Common myeloid progenitor, CD34-positive (primary cell): ENCODE measurements around the gene GSDME.

ENCODE experiments used
- CTCF ChIA-PET: fragments of 350-600 bp; sonication (Branson Sonifier 250); formaldehyde crosslinking; loops from one replicate; lab custom pipeline; 2021; ENCODE audit warnings: antibody characterized with exemption; lab: Charles Lee
- POLR2A ChIA-PET: fragments of 350-600 bp; sonication (Branson Sonifier 250); formaldehyde crosslinking; loops from one replicate; lab custom pipeline; 2021; ENCODE audit warnings: antibody characterized with exemption; lab: Charles Lee
- DNase-seq, 3 donors: peaks; one replicate each; pipeline versions ENCODE4 v3.0.0 to v3.0.0-alpha.2; 2013
- H3K27ac ChIP-seq, 2 experiments: 1 replicate in 1 of 2; 2 replicates in 1 of 2; pipeline ENCODE4 v1.7.0; 2013; ENCODE audit warnings: inconsistent platforms in 2 of 2, low read length in 2 of 2, mild to moderate bottlenecking in 2 of 2, low read depth in 1 of 2, moderate library complexity in 1 of 2; ENCODE audit not compliant: severe bottlenecking in 2 of 2, insufficient read depth in 1 of 2, poor library complexity in 1 of 2
- H3K27me3 ChIP-seq, 5 experiments: replicated peaks in 2 of 5; 1 replicate in 3 of 5; 2 replicates in 2 of 5; pipeline versions ENCODE4 v1.6.1 to v1.7.0; 2013; ENCODE audit warnings: low read length in 4 of 5, mild to moderate bottlenecking in 2 of 5, moderate library complexity in 2 of 5, inconsistent platforms in 1 of 5; ENCODE audit not compliant: insufficient read depth in 5 of 5, control insufficient read depth in 4 of 5
- H3K36me3 ChIP-seq, 4 experiments: 1 replicate in 2 of 4; 2 replicates in 2 of 4; pipeline versions ENCODE4 v1.6.1 to v1.7.0; 2013; ENCODE audit warnings: low read length in 3 of 4, control low read depth in 1 of 4, mild to moderate bottlenecking in 1 of 4; ENCODE audit not compliant: control insufficient read depth in 4 of 4, insufficient read depth in 4 of 4
- H3K4me1 ChIP-seq, 4 experiments: 1 replicate in 3 of 4; 2 replicates in 1 of 4; pipeline versions ENCODE4 v1.6.1 to v1.7.1; 2013; ENCODE audit warnings: low read length in 3 of 4, mild to moderate bottlenecking in 3 of 4, control low read depth in 1 of 4, inconsistent platforms in 1 of 4, moderate library complexity in 1 of 4; ENCODE audit not compliant: control insufficient read depth in 4 of 4, insufficient read depth in 4 of 4; ENCODE audit errors: control extremely low read depth in 1 of 4
- H3K4me3 ChIP-seq, 7 experiments: 1 replicate in 4 of 7; 2 replicates in 3 of 7; pipeline versions ENCODE4 v1.5.1 to v1.7.0; 2013; ENCODE audit warnings: mild to moderate bottlenecking in 7 of 7, low read length in 6 of 7, moderate library complexity in 6 of 7, inconsistent platforms in 2 of 7, low read depth in 2 of 7, control low read depth in 1 of 7; ENCODE audit not compliant: insufficient read depth in 4 of 7, control insufficient read depth in 1 of 7; ENCODE audit errors: extremely low read depth in 1 of 7
- H3K9me3 ChIP-seq, 5 experiments: 1 replicate in 4 of 5; 2 replicates in 1 of 5; pipeline versions ENCODE4 v1.6.1 to v1.7.1; 2013; ENCODE audit warnings: low read length in 4 of 5, mild to moderate bottlenecking in 2 of 5, inconsistent platforms in 1 of 5, low read depth in 1 of 5, moderate library complexity in 1 of 5; ENCODE audit not compliant: control insufficient read depth in 4 of 5, insufficient read depth in 2 of 5; ENCODE audit errors: control extremely low read depth in 1 of 5
- WGBS: methylation state at CpG from one replicate; pipeline ENCODE4 v1.1.5; 2013; ENCODE audit not compliant: insufficient coverage; 5-methylcytosine and 5-hydroxymethylcytosine counted together

GSDME gene

DNA sequence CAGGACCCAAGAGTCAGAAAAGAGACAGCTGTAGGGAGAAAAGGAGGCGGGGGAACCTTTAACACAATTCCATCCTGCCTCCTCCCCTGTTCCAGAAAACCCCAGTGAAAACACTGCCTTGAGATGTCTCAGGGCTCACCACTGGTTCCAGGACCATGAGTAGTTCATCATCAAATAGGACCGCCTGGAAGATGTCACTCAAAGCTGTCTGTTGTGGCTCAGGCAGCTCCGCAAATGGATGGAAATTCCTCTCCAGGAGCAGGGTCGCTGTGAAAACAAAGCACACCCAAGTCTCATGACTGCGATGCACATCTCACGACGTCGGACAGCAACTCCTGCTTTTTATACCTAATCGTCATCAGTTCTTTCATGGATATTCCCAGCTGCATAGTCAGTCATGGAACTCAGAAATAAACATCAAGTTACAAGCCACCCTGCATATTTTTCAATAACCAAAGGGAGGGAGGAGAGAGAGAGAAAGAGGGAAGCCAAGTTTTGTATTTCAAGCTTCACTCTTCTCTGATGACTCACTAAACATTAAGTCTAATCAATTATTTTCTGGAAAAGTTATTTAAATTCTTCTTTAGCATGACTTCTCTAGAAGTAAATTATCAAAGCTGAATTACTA lies 49.2 kb downstream of the GSDME start:
- H3K4me3 ChIP-seq: no peak overlapping the region
- H3K27ac ChIP-seq: no peak overlapping the region
- no peaks in the 10 kb centered on the region for H3K9me3 ChIP-seq
- peaks cover 0 to 68% (median 9%) of the 10 kb centered on the region in 5 experiments for H3K27me3 ChIP-seq
- no peaks in the 10 kb centered on the region for H3K36me3 ChIP-seq
- H3K4me1 ChIP-seq: peaks cover 6 to 15% (median 11%) of the 10 kb centered on the region in 4 experiments
- DNase-seq: no peak
- ChIA-PET CTCF (interaction anchor here (1.3 kb wide), 1 partner anchor 10 kb away, joined by 5 read pairs; no protein-coding TSS in a partner anchor), POLR2A (no interaction called here)
- WGBS: 88% methylated on average over 7 of the region's 9 CpGs

DNA sequence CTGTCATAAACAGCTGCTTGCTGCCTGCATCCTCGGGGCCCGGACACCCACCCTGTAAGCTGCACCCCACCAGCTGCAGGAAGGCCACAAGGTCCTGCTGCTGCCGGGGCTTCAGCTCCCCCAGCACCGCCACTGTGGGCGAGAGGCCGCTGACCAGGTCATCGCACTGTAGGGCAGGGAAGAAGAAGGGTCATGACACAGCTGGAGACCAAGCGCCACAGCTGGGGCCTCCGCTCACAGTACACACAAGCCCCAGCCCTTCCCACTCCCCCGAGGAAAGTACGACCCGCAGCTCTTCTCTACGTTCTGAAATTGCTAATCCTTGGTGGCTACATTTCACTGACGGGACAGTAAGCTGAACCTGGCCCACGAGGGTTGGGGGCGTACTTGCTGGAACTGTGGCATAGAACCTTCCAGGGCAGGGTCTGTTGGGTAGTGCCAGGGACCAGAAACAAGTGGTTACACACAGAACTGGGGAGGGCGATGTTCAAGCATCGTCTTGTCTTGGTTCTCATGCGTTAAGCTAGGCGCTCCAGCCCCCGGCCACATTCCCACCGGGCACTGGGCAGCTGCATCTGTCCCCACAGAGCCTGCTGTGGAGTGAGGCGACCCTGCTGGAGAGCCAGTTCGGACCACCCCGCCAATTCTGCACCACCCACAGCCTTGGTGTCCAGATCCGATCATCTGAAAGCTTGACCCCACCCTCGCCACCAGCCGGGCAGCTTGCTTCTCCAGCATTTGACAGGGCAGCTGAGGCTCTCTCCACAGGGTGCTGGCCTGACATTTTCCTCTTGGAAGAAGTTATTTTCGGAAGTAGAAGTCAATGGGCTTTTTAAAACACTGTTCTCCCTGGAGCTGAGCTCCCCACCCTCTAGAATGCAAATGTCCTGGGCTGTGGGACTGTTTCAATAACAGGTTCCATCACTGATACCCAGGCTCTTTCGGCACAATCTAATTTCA lies 50.8 kb downstream of the GSDME start:
- peaks cover 0 to 3% (median 0%) of the 10 kb centered on the region in 4 experiments for H3K36me3 ChIP-seq
- H3K4me1 ChIP-seq: peaks cover 6 to 15% (median 11%) of the 10 kb centered on the region in 4 experiments
- CTCF ChIA-PET: interaction anchor here (1.0 to 1.8 kb wide), 3 partner anchors 8 to 11 kb away, joined by 3 to 5 read pairs (median 4); no protein-coding TSS in a partner anchor
- no peak overlapping the region for H3K27ac ChIP-seq
- no peak overlapping the region for H3K4me3 ChIP-seq
- DNase-seq: no peak
- H3K27me3 ChIP-seq: peaks cover 0 to 66% (median 8%) of the 10 kb centered on the region in 5 experiments
- no peaks in the 10 kb centered on the region for H3K9me3 ChIP-seq
- POLR2A ChIA-PET: no interaction called here
- WGBS: 96% methylated on average over 25 of the region's 30 CpGs

DNA sequence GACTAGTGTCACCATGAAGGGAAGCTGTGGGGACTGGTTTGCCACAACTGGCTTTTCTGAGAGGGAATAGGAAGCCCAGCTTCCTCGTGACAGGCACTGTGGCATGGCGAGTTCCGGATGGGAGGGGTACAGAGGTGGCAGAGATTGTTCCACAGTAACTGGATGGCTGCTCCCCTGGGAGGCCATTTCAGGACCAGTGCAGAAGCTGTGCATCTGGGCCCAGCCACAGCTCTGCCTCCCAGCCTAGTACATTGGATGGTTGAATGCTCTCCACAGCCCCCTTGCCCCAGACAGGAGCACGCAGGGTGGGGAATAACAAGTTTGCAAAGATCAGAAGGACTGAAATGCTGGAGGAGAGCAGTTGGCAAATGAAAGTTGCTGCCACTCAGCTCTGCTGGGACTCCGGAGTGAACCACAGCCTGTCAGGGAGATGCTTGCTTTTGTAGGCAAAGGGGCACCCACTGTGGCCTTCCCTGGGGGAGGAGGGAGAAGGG lies 51.8 kb downstream of the GSDME start:
- Histone ChIP-seq H3K4me1 (peaks cover 6 to 15% (median 11%) of the 10 kb centered on the region in 4 experiments), H3K27ac (no peak overlapping the region), H3K4me3 (no peak overlapping the region), H3K27me3 (peaks cover 0 to 64% (median 10%) of the 10 kb centered on the region in 5 experiments), H3K36me3 (peaks cover 0 to 3% (median 0%) of the 10 kb centered on the region in 4 experiments), H3K9me3 (no peaks in the 10 kb centered on the region)
- 100% methylated on average over 1 of the region's 5 CpGs for WGBS
- ChIA-PET CTCF (interaction anchor here (1.0 to 1.8 kb wide), 2 partner anchors 9 to 12 kb away, joined by 3 to 4 read pairs; no protein-coding TSS in a partner anchor), POLR2A (no interaction called here)
- peak; percentile 29 to 62 (median 59) for DNase-seq

DNA sequence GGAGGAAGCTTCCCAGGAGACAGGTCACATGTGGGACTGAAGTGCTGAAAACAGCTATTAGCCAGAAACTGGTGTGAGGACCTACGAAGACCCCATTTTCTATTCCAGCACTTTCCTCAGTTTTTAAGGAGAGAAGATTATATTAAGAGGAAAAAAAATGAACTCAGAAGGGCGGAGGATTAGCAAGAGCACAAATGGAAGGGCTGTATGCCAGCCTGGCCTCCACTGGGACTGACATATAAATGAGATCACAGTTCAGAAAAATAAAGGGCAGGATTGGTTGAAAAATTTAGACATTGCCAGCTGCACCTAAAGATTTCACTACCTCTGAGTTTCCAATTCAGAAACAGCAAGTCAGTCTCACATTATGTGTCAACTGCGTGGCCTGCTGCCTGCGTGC lies 53.0 kb downstream of the GSDME start:
- peaks cover 6 to 15% (median 11%) of the 10 kb centered on the region in 4 experiments for H3K4me1 ChIP-seq
- no peak overlapping the region for H3K27ac ChIP-seq
- peaks cover 0 to 3% (median 0%) of the 10 kb centered on the region in 4 experiments for H3K36me3 ChIP-seq
- 83% methylated on average over 3 of the region's 4 CpGs for WGBS
- DNase-seq: no peak
- ChIA-PET CTCF (interaction anchor here (1.0 kb wide), 1 partner anchor 12 kb away, joined by 3 read pairs; no protein-coding TSS in a partner anchor), POLR2A (no interaction called here)
- H3K27me3 ChIP-seq: peaks cover 0 to 54% (median 6%) of the 10 kb centered on the region in 5 experiments
- H3K9me3 ChIP-seq: no peaks in the 10 kb centered on the region
- no peak overlapping the region for H3K4me3 ChIP-seq

DNA sequence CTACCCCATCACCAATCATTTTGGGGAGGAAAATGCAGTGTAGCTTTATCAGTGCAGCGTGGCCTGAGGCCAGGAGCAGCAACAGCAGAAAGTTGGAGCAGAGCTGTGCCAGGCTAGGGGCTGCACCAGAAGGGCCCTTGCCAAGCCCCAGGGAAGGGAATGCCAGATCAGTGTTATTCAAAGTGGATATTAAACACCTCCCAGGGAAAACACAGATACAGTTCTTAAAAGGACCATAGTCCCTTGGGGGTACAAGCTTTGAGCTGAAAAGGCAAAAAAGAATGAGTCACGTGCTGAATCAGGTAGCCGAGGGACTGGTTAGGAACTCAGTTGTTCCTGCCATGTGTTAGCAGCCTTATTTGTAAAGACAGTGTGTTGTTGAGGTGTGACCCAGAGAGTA lies 54.0 kb downstream of the GSDME start:
- ChIA-PET CTCF (interaction anchor here (1.0 kb wide), 1 partner anchor 13 kb away, joined by 3 read pairs; no protein-coding TSS in a partner anchor), POLR2A (no interaction called here)
- H3K9me3 ChIP-seq: no peaks in the 10 kb centered on the region
- WGBS: 87% methylated on average over 3 of the region's 3 CpGs
- peaks cover 6 to 15% (median 11%) of the 10 kb centered on the region in 4 experiments for H3K4me1 ChIP-seq
- H3K4me3 ChIP-seq: no peak overlapping the region
- H3K27ac ChIP-seq: no peak overlapping the region
- H3K27me3 ChIP-seq: peaks cover 0 to 45% (median 6%) of the 10 kb centered on the region in 5 experiments
- peaks cover 0 to 3% (median 0%) of the 10 kb centered on the region in 4 experiments for H3K36me3 ChIP-seq
- DNase-seq: no peak

DNA sequence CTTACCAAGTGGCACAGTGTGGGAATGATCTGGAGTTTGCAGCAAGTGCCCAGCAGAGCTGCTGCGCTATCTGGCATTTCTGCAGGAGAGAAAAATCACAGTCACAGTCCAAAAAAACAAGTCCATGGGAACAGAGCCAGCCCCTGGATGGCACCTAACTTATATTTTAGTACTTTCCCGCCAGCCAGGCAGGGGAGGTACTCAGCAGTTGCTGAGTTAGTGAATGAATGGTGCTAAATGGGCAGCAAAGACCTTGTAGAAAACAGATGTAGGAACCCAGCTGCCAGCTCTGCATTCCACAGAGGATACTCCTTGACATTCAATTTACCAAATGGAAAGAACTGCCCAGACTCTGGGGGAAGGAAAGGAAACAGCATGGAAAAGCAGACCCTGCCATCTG lies 54.5 kb downstream of the GSDME start:
- peaks cover 0 to 3% (median 0%) of the 10 kb centered on the region in 4 experiments for H3K36me3 ChIP-seq
- POLR2A ChIA-PET: no interaction called here
- CTCF ChIA-PET: no interaction called here
- H3K4me3 ChIP-seq: no peak overlapping the region
- WGBS: 100% methylated on average over 1 of the region's 2 CpGs
- peaks cover 6 to 15% (median 11%) of the 10 kb centered on the region in 4 experiments for H3K4me1 ChIP-seq
- DNase-seq: no peak
- no peak overlapping the region for H3K27ac ChIP-seq
- peaks cover 0 to 40% (median 6%) of the 10 kb centered on the region in 5 experiments for H3K27me3 ChIP-seq
- no peaks in the 10 kb centered on the region for H3K9me3 ChIP-seq
